GM08714 (cell line): ENCODE measurements around the gene HOXA9.

ENCODE experiments used
- H3K4me3 ChIP-seq: fragments of 200-500 bp; sonication (Bioruptor generic); 2 replicates; pipeline ENCODE4 v1.5.1; 2014; ENCODE audit warnings: mild to moderate bottlenecking, low read length, inconsistent platforms
- ZNF274 ChIP-seq: IDR thresholded peaks from 2 replicates; pipeline ENCODE4 v1.6.1; 2012; ENCODE audit warnings: mild to moderate bottlenecking, low read depth, low read length

HOXA9 gene

DNA sequence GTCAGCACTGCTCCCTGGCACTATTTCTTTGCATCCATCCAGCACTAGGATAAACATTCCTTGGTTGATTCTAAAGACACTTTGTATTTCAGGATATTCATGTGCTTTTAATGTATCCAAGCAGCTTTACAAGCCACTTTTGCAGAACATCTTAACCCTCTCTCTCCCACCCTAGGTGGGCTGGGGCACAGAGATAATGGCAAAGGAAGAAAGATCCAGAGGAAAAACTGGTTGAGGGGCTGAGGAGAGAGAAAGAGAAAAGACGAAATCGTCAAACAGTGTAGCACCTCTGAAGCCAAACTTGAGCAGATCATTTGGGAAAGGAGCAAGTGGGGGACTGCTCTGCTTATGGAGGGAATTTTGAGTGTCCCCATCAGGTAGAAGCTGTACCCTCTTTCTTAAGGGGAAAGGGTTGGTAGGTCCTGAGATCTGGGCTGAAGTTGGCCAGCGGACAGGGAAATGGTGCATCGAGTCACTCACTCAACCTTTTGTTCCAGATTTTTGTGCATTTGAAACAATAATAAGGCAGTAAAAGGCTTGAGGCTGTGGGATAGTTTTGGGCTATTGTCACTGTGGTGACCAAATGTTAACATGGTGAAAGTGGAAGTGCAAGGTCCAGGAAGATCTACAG is 38.7 kb upstream of the HOXA9 start:
- no peak for TF ChIP-seq ZNF274
- H3K4me3 ChIP-seq: no peak overlapping the region

DNA sequence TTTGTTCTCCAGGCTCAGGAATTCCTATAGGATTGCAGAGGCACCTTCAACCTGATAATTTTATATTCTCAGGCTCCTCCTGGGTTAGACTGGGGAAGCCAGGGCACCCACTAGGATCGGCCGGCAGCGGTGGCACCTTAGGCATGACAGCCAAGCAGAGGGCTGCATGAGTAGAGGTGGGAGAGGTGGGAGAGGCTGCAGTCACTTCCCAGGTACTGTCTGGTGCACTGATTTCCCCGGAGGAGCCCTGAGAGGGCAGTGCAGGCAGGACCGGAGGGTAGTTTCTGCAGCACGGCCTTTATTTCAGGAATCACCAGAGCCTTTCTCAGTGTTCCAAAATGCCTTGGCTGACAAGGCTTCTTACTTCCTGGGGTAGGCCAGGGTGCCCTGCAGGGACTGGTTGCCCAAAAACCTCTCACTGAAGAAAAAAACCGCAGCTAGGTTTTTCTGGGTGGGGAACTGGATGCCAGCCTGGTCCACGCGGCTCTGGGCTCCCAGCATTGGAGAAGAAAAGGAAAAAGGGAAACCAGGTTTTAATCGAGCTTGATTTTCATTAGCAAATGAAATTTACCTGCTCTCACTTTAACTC is 38.1 kb upstream of the HOXA9 start:
- no peak for TF ChIP-seq ZNF274

DNA sequence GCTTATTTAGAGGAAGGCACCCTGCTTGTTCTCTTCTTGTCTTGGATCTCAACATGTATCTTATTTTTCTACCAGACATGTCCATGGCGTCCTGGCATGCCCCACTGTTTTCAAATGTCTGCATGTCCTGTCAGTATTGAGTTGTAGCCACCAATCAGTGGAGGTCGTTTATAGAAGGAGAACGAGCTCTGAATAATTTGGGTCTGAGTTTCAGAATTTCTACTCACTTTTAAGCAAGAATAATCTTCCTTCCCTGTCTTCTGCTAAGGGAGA is 37.5 kb upstream of the HOXA9 start:
- no peak overlapping the region for H3K4me3 ChIP-seq
- TF ChIP-seq ZNF274: no peak

More for the DNA sequence above, 38.1 kb upstream of the HOXA9 start:
- H3K4me3 ChIP-seq: no peak overlapping the region

DNA sequence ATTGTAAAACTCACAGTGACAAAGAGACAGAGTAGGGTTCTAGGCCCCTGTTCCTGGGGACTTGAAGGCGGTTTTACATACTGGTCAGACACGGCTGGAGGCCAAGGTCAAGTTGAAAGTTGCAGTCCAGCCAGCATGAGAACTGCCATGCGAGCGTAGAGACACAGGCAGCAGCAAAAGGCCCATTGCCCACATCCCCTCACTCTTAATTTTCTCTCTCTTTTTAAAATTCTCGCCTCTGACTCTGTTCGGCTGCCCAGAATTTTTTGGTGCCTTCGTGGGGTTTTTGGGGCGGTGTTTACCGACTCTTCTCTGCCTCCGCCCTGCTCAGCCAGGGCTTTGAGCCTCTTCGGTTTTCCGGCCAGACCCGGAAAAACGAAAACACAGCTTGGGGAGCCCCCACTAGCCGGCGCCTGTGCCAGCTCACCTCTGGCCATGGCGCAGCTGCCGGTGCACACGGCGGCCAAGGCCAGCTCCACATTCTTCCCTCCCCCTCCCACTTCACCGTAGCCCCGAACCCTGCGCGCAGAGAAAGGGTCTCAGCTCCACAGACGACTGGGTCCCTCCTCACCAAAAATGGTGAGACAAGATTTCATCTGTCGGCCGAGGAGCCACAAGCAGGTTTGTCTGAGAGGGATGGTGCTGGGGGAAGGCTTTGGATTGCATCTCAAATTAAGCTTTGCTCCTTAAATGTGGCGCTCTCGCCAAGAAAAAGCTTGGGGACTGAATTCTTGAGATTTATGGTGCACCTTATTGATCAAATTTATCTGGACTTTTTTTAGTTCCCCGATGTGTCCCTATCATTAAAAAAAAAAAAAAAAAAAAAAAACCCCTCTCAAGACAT is 36.9 kb upstream of the HOXA9 start:
- no peak for TF ChIP-seq ZNF274
- no peak overlapping the region for H3K4me3 ChIP-seq

DNA sequence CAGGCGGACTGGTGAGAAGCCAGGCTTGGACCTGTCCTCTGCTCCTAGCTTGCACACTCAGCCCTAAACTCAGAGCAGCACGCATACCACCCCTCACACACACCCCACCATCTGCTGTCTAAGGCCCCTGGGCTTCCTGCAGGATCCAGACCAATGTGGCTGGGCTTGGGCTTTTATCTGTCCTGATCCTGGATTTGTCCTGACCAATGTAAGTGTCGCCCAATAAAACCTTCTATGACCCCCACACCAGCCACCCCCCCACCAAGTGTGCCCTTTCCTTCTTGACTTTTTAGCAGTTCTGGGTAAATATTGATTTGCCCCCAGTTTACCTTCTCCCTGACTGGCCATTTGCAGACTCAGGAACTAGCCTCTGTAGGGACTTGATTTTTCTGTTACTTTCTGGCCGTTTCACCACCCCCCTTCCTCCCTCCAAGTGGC is 36.3 kb upstream of the HOXA9 start:
- no peak overlapping the region for H3K4me3 ChIP-seq
- TF ChIP-seq ZNF274: no peak

DNA sequence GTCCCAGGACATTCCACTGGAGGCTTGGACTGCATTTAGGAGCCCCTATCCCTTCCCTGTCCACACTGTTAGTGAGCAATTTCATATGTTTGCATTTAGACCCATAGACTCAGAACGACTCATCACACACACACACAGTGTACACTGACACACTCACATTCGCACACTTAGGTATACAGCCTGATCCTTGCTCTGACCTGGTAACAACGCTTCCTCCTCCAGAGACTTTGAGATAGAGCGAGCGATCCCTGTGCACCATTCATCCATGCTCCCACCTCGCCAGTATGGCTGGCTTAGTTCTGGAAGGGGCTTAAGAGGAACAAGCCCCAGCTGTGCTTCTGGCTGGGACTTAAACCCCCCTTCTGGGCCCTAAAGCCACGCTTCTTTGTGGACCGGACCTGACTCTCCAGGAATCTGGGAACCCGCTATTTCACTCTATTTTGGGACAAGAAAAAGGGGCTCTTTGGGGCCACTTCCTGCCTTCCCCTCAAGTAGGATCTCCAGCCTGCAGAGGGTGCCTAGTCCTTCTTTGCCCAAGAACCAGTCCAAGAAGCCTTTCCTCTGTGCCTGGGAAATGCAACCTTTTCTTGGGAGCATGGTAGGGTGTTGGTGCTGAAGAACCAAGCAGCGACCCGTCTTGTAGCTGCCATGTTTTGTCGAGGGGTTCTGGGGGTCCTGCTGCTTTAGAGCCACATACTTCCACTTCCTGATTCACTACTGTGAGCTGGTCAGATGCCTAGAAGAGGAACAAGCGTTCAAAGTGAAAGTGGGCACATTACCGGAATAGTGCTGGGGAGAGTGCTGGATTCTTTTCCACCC is 35.6 kb upstream of the HOXA9 start:
- no peak for TF ChIP-seq ZNF274
- H3K4me3 ChIP-seq: no peak overlapping the region

DNA sequence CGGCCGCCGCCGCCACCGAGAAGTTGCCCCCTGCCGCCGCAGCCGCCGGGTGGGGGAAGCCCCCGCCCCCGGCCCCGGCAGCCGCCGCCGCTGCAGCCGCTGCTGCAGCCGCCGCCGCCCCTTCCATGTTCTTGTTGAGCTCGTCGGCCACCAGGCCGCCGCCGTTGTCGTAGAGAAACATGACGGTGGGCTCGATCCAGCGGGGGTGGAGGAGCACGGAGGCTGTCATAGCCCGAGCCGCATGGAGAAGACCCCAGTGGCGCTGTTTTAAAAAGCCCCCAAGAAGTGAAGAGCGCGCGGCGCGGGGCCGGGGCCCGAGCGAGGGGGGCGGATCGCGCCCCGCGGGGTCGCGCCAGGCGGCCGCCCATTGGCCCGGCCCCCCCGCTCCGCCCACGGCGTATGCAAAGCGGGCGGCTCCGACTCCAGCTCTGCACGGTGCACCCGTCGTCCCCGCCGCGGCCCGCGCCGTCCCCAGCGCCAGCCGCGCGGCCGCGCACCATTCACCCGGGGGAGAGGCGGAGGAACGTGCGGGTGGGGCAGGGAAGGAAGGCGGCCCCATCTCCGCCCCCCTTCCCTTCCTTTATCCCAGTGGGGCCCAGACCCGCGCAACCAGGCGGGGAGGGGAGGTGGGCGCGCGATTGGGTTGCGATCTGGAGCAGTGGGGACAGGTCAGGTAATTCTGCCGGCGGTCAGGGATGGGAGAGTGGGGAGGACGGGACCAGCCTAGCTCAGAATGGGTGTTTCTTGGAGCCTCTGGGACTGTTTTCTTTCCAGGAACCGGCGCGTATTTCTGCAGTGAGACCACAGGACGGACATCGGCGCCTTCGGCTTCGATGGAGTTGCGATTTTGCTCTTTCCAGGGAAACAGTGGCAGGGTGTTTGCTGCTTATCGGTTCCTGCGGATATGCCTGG is 34.8 kb upstream of the HOXA9 start, which contains the start of gene HOXA13:
TSS of gene HOXA13 (minus strand) at position 243 of the 912 bp plus-strand sequence. CDS start at position 229, 14 bp downstream.
- peak within 1 kb of the TSS; percentile 64 for H3K4me3 ChIP-seq
- no peak for TF ChIP-seq ZNF274

DNA sequence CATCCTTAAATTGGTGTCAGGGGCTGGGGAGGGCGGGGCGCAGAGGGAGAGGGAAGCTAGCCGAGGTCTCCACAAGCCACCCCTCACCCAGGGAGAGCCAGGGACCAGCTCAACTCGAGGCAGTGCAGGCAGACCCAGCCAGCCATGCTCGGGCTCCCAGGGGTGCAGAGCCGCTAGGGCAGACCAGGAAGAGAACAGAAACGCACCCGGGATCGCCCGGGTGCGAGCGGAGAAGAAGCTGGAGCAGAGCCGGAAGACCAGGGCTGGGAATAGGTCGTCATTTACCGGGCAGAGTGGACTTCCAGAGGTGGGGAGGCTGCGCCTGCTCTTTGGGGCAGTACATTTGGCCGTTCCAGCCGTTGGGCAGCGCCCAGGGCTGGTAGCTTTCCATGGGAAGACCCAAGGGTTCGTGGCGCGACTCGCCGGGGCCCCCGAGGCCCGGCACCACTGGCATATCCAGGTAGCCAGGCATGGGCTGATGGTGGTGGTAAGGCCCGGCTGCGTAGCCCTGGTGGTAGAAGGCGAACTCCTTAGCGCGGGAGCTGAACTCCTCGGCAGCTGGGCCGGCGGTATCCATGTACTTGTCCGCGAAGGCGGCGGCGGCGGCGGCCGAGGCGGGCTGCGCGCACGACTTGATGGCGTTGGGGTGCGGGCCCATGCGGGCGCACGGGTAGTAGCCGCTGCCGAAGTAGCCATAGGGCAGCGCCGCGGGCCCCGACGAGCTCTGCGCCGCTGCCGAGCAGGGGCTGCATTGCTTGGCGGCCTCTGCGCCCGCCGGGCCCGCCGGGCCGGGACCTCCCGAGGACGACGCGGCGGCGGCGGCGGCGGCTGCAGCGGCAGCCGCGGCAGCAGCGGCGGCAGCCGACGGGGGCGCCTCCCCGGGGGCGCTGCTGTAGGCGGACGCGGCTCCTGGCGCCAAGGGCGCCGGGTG is 33.8 kb upstream of the HOXA9 start:
- no peak for TF ChIP-seq ZNF274
- peak overlapping the region; percentile 3 for H3K4me3 ChIP-seq

DNA sequence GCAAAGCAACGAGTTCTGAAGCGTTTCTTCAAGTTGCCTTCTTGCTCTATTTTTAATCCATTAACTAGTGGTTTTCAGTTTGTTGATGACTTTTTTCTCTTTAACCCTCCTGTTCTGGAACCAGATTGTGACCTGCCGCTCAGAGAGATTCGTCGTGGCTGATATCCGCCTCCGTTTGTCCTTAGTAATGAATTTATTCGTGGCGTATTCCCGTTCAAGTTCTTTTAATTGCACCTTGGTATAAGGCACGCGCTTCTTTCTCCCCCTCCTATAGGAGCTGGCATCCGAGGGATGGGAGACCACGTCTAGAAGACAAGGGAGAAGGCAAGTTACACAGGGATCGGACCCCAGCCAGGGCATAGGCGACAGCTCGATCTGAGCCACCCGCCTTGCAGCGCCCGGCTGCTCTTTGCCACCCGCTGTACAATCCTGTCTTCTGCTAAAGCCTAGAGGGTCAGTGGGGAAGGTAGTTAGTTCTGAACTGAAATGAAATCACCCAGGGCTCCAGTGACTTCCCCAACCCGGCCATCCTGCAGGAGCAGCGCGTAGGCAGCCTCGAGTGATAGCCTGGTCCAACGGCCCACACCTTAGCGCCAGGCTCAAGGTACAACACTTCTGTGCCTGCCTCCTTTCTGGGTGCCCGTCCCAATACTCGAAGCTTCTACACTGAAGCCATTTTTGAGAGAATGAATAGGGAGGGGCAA is 33.0 kb upstream of the HOXA9 start:
- no peak for TF ChIP-seq ZNF274
- H3K4me3 ChIP-seq: peak overlapping the region; percentile 15; the same call in 1 of the 2 replicates

DNA sequence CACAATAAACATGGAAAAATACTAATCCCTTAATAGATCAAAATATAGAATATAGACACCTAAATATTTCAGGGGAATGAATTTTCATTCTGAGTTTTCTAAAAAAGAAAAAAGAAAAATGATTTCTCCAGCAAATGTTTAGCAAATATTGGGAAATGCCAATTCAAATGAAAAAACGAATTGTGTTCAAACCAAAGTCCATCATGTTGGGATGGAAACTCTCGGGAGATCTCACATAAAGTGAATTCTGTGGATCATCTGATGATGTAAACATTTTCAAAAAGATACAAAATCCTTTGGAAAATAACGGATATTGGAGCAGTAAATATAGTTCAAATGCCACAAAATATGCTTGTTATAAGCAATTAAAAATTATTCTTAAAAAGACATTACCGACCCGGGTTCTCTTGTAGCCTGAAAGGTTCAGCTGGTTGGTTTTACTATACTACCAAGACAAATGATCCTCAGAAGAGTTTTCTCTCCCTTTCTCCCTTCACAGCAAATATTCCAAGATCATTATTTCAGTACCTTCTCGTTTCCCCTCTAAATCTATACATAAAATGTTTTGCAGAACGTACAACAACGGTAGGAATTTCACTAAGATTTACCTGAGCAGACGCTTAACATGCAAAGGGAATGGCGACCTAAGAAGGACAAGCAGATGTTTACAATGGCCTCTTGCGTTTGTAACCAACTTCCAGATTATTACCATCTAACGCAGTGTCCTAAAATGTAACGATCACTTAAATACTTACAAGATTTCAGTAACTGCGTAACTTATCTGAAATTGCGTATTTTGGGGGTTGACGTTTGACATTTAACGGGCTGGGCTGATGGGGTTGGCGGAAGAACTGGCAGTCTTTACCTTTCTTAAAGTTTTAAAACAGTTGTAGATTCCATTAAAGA is 32.1 kb upstream of the HOXA9 start:
- no peak for TF ChIP-seq ZNF274
- H3K4me3 ChIP-seq: peak overlapping the region; percentile 15; the same call in 1 of the 2 replicates

DNA sequence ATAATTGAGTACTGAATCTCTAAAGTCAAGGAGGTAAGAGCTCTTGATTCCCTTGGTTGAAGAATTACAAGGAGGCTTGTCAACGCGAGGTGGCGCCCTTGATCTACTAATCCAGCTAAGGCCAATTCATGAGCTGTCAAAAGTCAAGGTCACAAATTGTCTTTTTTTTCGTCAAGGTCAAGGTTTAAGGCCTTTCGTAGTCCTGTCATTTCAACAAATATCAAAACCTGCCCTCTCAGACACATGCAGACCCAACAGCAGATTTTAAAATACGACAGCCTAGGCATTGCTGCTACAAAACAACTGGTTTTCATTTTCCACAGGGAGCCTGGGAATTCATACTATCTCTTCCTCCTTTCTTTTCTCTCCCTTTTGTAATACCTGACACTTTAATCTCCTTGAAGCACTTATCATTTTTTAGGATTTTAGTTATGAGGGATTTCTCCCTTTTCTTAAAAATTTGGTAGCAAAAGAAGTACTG is 31.0 kb upstream of the HOXA9 start:
- TF ChIP-seq ZNF274: no peak
- H3K4me3 ChIP-seq: no peak overlapping the region; the same call in 1 of the 2 replicates
